PFSK-1 (cell line): ENCODE data around the gene STPG4.

Source experiments
- POLR2AphosphoS5 ChIP-seq: IDR thresholded peaks from 2 replicates; pipeline ENCODE4 v1.6.1; 2012; ENCODE audit warnings: low read depth, mild to moderate bottlenecking, control low read depth, low read length, moderate library complexity
- REST ChIP-seq, 2 experiments: IDR thresholded peaks; 2 replicates each; pipeline versions ENCODE4 v1.6.1 to v1.8.0; 2011 to 2012; ENCODE audit warnings: low read depth in 2 of 2, low read length in 2 of 2, control low read depth in 1 of 2, inconsistent platforms in 1 of 2, mild to moderate bottlenecking in 1 of 2, moderate library complexity in 1 of 2; ENCODE audit not compliant: insufficient read depth in 1 of 2
- SIN3A ChIP-seq: IDR thresholded peaks from 2 replicates; pipeline ENCODE4 v1.6.1; 2012; ENCODE audit warnings: mild to moderate bottlenecking, low read length, moderate library complexity, borderline replicate concordance; ENCODE audit not compliant: insufficient read depth
- TAF1 ChIP-seq: IDR thresholded peaks from 2 replicates; pipeline ENCODE4 v1.6.1; 2012; ENCODE audit warnings: low read length, control low read depth, borderline replicate concordance; ENCODE audit not compliant: insufficient read depth

GRCh38 chr2:47095349-47096020 lies 59.6 kb downstream of the STPG4 start:
- TF ChIP-seq SIN3A (no peak), REST (IDR thresholded peaks at IDR 0.05; ENCODE audit: insufficient read depth in 1 of 2, low read depth in 2 of 2, low read length in 2 of 2) (no peak), POLR2AphosphoS5 (no peak), TAF1 (no peak)
